ENCODE data around the gene OXSM.
A peak's percentile ranks its signal among the peaks of the same experiment; 100 is the strongest.

The OXSM gene

GRCh38 chr3:25812644-25813043 is 22.8 kb downstream of the OXSM start:
- no peak for FAIRE-seq

DNA sequence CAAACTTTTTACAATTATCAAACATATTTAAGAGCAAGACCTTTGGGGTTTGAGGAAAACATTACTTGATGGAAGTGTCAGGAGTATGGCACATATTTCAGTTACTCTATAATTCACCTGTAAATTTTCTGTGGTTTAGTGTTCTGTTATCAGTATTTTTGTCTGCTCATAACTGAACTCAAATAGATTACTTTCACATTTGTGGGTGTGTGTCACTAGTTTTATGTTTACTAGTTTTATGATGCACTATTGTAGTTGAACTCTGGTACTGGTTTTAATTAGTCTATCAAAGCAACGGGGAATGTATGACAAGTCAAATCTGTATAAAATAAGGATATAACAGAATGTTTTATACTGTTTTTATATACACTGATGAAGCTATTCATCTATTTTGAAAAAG is 27.2 kb downstream of the OXSM start:
- FAIRE-seq = no peak

DNA sequence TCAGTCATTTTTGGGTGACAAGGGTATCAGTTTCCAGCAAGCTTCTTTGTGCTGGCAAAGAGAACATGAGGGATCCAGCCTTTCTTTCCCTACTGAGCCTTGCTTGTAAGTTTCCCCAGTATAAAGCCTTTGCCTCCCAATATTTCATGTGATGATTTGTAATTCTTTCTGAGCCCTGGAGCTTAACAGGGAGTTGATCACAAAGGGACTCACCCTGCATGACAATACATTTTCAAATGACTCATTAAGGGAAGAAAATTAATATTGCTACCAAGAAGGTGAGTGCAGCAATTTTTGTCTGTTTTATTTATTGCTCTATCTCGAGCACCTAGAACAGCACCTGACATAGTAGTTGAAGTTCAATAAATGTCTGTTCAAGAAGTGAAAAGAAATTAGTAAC is 27.7 kb downstream of the OXSM start:
- FAIRE-seq = no peak

- FAIRE-seq = no peak
Observed at GRCh38 chr3:25818335-25818734, 28.4 kb downstream of the OXSM start.

GRCh38 chr3:25820366-25820765 is 30.5 kb downstream of the OXSM start:
- no peak for FAIRE-seq

DNA sequence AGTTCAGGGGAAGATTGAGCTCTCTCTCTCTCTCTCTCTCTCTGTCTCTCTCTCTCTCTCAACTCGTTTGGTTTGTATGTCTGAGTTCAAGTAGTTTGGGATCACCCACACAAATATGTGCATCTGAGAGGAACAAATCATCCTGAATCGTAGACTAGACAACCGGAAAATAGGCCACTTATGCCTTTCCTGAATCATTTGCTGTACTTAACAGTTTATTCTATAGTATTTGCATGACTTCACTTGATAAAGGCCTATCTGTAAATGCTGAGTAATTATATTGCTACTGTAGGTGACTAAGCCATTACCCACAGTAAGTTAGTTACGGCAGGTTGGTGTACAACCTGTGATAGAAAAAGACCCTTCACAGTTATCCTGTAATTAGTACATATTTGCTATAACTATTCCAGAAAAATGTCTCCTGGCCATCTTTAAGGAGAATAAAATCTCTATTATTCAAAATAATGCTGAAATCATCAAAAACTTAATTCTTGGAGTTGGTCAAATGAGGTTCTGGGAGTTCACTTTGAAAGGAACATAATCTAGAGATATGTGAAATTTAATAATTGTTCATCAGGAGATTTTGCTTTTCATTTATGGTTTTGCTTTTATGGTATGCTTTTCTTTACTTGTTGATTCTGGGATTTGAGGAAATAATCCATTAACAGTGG is 31.1 kb downstream of the OXSM start:
- FAIRE-seq = no peak

GRCh38 chr3:25821746-25822573 is 32.1 kb downstream of the OXSM start:
- FAIRE-seq = no peak

DNA sequence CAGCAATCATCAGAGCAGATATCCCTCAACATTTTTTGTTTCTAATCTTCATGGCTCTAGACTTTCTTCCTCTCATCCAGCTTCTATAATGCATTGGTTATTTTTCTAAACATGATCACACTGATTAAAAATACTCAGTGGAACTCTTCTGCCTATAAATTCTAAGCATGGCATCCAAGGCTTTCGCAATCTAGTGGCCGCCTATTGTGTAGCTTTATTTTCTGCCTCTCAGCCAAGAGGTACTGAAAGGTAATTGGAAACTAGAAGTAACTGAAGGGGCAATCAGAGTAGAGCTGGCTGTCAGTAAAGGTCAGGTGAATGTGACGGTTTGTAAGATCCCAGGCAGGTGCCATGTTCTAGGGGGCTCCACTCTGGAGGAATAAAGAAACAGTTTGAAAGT is 33.4 kb downstream of the OXSM start:
- FAIRE-seq = no peak

GRCh38 chr3:25826510-25826909 is 36.6 kb downstream of the OXSM start:
- FAIRE-seq = no peak

- no peak for FAIRE-seq
Observed at GRCh38 chr3:25830373-25831280, 40.7 kb downstream of the OXSM start.

GRCh38 chr3:25831578-25831977 is 41.7 kb downstream of the OXSM start:
- FAIRE-seq = no peak

- FAIRE-seq = no peak
Observed at GRCh38 chr3:25834346-25834745, 44.5 kb downstream of the OXSM start.

GRCh38 chr3:25836579-25836978 is 46.7 kb downstream of the OXSM start:
- FAIRE-seq = no peak

- no peak for FAIRE-seq
Observed at GRCh38 chr3:25837038-25837437, 47.1 kb downstream of the OXSM start.

DNA sequence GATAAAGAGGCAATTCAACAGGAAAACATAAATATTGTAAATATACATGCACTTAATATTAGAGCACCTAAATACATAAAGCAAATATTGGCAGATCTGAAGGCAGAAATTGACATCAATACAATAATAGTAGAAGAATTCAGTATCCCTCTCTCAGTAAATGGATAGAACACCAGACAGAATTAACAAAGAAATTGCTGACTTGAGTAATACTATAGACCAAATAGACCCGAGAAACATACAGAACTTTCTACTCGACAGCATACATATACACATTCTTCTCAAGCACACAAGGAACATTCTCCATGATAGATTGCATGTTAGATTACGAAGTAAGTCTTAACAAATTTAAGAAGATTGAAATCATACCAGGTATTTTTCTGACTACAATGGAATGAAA is 50.2 kb downstream of the OXSM start:
- no peak for FAIRE-seq

- peak; percentile 45 for FAIRE-seq
Observed at GRCh38 chr3:25843332-25843731, 53.4 kb downstream of the OXSM start.

All from islet of Langerhans (tissue), 1 donor.